Heart left ventricle (tissue), 13 donors: ENCODE measurements around the gene MPZL3.

ENCODE experiments used
- CTCF ChIP-seq, 12 donors: fragments of 200-600 bp; sonication (generic) in 4 of 12; IDR thresholded peaks; one replicate each; pipeline versions ENCODE4 v1.5.0 to v1.8.0; 2018 to 2022; ENCODE audit warnings: antibody characterized with exemption in 12 of 12, mild to moderate bottlenecking in 5 of 12
- POLR2A ChIP-seq, 2 donors: fragments of 450-650 bp; IDR thresholded peaks; one replicate each; pipeline ENCODE4 v1.6.1; 2017; ENCODE audit warnings: antibody characterized with exemption in 2 of 2, mild to moderate bottlenecking in 2 of 2, moderate library complexity in 2 of 2
- donor health status: ischemic (EF 13 %, LVEDD 7.1; RV severe dilation, severe dysfunction).
- donor health status: DM: no; HTN: yes; CAD: no.
- donor health status: DM: no; HTN: no; CAD: no.
- donor health status: ischemic (EF 25% LVEDD 6.9; RV normal size, moderate dysfunction).
- donor health status: ischemic (EF 25% LVEDD 5.7; RV mildly dilated, moderate dysfunction).
- donor health status: ischemic (EF 35%, LVEDD 5.7; RV mildly dilated, moderate dysfunction).
- donor health status: nonischemic (EF 11% LVEDD 7.7; RV severe dilation, severe dysfunction).
- donor health status: DM: yes; HTN: yes; CAD: no.
- donor health status: PGD.
- donor health status: ischemic (EF 29% LVEDD 5.4; RV normal size, mild dysfunction).
- donor health status: nonischemic (EF 23%, LVEDD 6.1; RV moderate dilation, normal function).

GRCh38 chr11:118258410-118258809 lies 6.2 kb upstream of the MPZL3 start:
- TF ChIP-seq CTCF (IDR thresholded peaks at IDR 0.05) (no peak), POLR2A (IDR thresholded peaks at IDR 0.05) (no peak)
